ENCODE data around the gene ART1. TPM values are rescaled to one million over a fixed set of nuclear protein-coding genes. Genes with fewer than 3 reads are reported as not detected.

ART1 gene
- total and polyA plus RNA-seq, 2 of the 8 experiments (the other 6 are each of a cell fraction or from before 2014, with no cell fraction given) = not detected

GRCh38 chr11:3671334-3672254 lies 26.7 kb downstream of the ART1 start, which contains the start of gene CHRNA10 (continued):
- TF ChIP-seq CHD1 (IDR thresholded peaks at IDR 0.05; ENCODE audit: low read depth, low read length) (no peak), SIRT6 (IDR thresholded peaks at IDR 0.05; ENCODE audit: low read length) (no peak)

All from H1 (cell line).